DOHH2 (cell line): ENCODE results near the gene ADAMTSL1.

Experiments
- EZH2phosphoT487 ChIP-seq: fragments of 200-600 bp; sonication (generic); IDR thresholded peaks from 2 replicates; pipeline ENCODE4 v1.6.1; 2017; ENCODE audit warnings: borderline replicate concordance, mild to moderate bottlenecking, antibody characterized with exemption, low read length, moderate library complexity, mixed read lengths
- TF ChIP-seq, protein P1 (sequence below): fragments of 200-600 bp; sonication (generic); IDR thresholded peaks from one replicate; pipeline ENCODE4 v1.5.1; 2014; ENCODE audit warnings: antibody characterized with exemption, mild to moderate bottlenecking, low read depth, low read length; ENCODE audit not compliant: poor library complexity, severe bottlenecking

GRCh38 chr9:18822850-18823249 is 348.9 kb downstream of the ADAMTSL1 start:
- TF ChIP-seq, protein P1, sequence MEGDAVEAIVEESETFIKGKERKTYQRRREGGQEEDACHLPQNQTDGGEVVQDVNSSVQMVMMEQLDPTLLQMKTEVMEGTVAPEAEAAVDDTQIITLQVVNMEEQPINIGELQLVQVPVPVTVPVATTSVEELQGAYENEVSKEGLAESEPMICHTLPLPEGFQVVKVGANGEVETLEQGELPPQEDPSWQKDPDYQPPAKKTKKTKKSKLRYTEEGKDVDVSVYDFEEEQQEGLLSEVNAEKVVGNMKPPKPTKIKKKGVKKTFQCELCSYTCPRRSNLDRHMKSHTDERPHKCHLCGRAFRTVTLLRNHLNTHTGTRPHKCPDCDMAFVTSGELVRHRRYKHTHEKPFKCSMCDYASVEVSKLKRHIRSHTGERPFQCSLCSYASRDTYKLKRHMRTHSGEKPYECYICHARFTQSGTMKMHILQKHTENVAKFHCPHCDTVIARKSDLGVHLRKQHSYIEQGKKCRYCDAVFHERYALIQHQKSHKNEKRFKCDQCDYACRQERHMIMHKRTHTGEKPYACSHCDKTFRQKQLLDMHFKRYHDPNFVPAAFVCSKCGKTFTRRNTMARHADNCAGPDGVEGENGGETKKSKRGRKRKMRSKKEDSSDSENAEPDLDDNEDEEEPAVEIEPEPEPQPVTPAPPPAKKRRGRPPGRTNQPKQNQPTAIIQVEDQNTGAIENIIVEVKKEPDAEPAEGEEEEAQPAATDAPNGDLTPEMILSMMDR: no peak
- TF ChIP-seq EZH2phosphoT487: no peak
